Measurements from ENCODE around the gene CARMIL3. TPM values are rescaled to one million over a fixed set of nuclear protein-coding genes. Genes with fewer than 3 reads are reported as not detected.

CARMIL3 gene
- total and polyA plus RNA-seq, 2 of the 8 experiments (the other 6 are each of a cell fraction or from before 2014, with no cell fraction given) = 6.0 to 9.0 TPM

- TF ChIP-seq PHF8 (conservative IDR thresholded peaks at IDR 0.05; ENCODE audit: low read depth, low read length) (no peak), SAP30 (IDR thresholded peaks at IDR 0.05; ENCODE audit: insufficient read depth, insufficient replicate concordance, low read length) (no peak), TEAD4 (IDR thresholded peaks at IDR 0.05; ENCODE audit: low read depth, low read length) (no peak)
These were observed 65.4 kb downstream of the CARMIL3 start (continued) for GRCh38 chr14:24117179-24117578.

Other genes starting within 250 kb of the CARMIL3 start
- 16.2 and 19.2 TPM in 2 replicates for gene DHRS4, start 98.2 kb upstream of the CARMIL3 start, total RNA-seq (2021; fragmentation: NEBNext Ultra II Directional; extraction: Animal tissue kit (Norgen Biotek cat#: 25700))
- 11.7 and 18.3 TPM in 2 replicates for gene DHRS4, start 98.2 kb upstream of the CARMIL3 start, polyA plus RNA-seq (2011; rRNA removed)
- gene DHRS4L2, start 63.1 kb upstream of the CARMIL3 start, total RNA-seq (2021; fragmentation: NEBNext Ultra II Directional; extraction: Animal tissue kit (Norgen Biotek cat#: 25700)) = 15.2 and 15.4 TPM in 2 replicates
- 12.3 and 14.2 TPM in 2 replicates for gene DHRS4L2, start 63.1 kb upstream of the CARMIL3 start, polyA plus RNA-seq (2011; rRNA removed)
- not detected in 2 replicates for gene CPNE6, start 19.6 kb downstream of the CARMIL3 start, total RNA-seq (2021; fragmentation: NEBNext Ultra II Directional; extraction: Animal tissue kit (Norgen Biotek cat#: 25700))
- 0.02 and 0.05 TPM in 2 replicates for gene CPNE6, start 19.6 kb downstream of the CARMIL3 start, polyA plus RNA-seq (2011; rRNA removed)
- 79.3 and 81.9 TPM in 2 replicates for gene PCK2, start 42.3 kb downstream of the CARMIL3 start, total RNA-seq (2021; fragmentation: NEBNext Ultra II Directional; extraction: Animal tissue kit (Norgen Biotek cat#: 25700))
- gene PCK2, start 42.3 kb downstream of the CARMIL3 start, polyA plus RNA-seq (2011; rRNA removed) = 115 and 221 TPM in 2 replicates
- gene DCAF11, start 62.8 kb downstream of the CARMIL3 start, total RNA-seq (2021; fragmentation: NEBNext Ultra II Directional; extraction: Animal tissue kit (Norgen Biotek cat#: 25700)) = 63.6 and 67.2 TPM in 2 replicates
- 60.4 and 74.6 TPM in 2 replicates for gene DCAF11, start 62.8 kb downstream of the CARMIL3 start, polyA plus RNA-seq (2011; rRNA removed)
- gene NRL, start 62.9 kb downstream of the CARMIL3 start, total RNA-seq (2021; fragmentation: NEBNext Ultra II Directional; extraction: Animal tissue kit (Norgen Biotek cat#: 25700)) = 1.1 TPM in 2 replicates
- gene NRL, start 62.9 kb downstream of the CARMIL3 start, polyA plus RNA-seq (2011; rRNA removed) = 2.1 and 2.2 TPM in 2 replicates
- gene FITM1, start 78.7 kb downstream of the CARMIL3 start, total RNA-seq (2021; fragmentation: NEBNext Ultra II Directional; extraction: Animal tissue kit (Norgen Biotek cat#: 25700)) = 0.33 and 0.76 TPM in 2 replicates
- 0.53 and 0.80 TPM in 2 replicates for gene FITM1, start 78.7 kb downstream of the CARMIL3 start, polyA plus RNA-seq (2011; rRNA removed)
- 85.9 and 91.7 TPM in 2 replicates for gene PSME1, start 84.2 kb downstream of the CARMIL3 start, total RNA-seq (2021; fragmentation: NEBNext Ultra II Directional; extraction: Animal tissue kit (Norgen Biotek cat#: 25700))
- 57.4 and 74.9 TPM in 2 replicates for gene PSME1, start 84.2 kb downstream of the CARMIL3 start, polyA plus RNA-seq (2011; rRNA removed)
- 36.9 and 38.4 TPM in 2 replicates for gene EMC9, start 89.6 kb downstream of the CARMIL3 start, total RNA-seq (2021; fragmentation: NEBNext Ultra II Directional; extraction: Animal tissue kit (Norgen Biotek cat#: 25700))
- 47.2 and 60.1 TPM in 2 replicates for gene EMC9, start 89.6 kb downstream of the CARMIL3 start, polyA plus RNA-seq (2011; rRNA removed)
- gene PSME2, start 94.6 kb downstream of the CARMIL3 start, total RNA-seq (2021; fragmentation: NEBNext Ultra II Directional; extraction: Animal tissue kit (Norgen Biotek cat#: 25700)) = 111 and 118 TPM in 2 replicates
- 71.8 and 76.8 TPM in 2 replicates for gene PSME2, start 94.6 kb downstream of the CARMIL3 start, polyA plus RNA-seq (2011; rRNA removed)
- gene RNF31, start 95.5 kb downstream of the CARMIL3 start, total RNA-seq (2021; fragmentation: NEBNext Ultra II Directional; extraction: Animal tissue kit (Norgen Biotek cat#: 25700)) = 57.8 and 72.0 TPM in 2 replicates
- gene RNF31, start 95.5 kb downstream of the CARMIL3 start, polyA plus RNA-seq (2011; rRNA removed) = 17.5 and 40.6 TPM in 2 replicates
- gene IRF9, start 109.3 kb downstream of the CARMIL3 start, total RNA-seq (2021; fragmentation: NEBNext Ultra II Directional; extraction: Animal tissue kit (Norgen Biotek cat#: 25700)) = 11.1 and 11.4 TPM in 2 replicates
- 13.2 and 13.3 TPM in 2 replicates for gene IRF9, start 109.3 kb downstream of the CARMIL3 start, polyA plus RNA-seq (2011; rRNA removed)
- gene REC8, start 120.1 kb downstream of the CARMIL3 start, total RNA-seq (2021; fragmentation: NEBNext Ultra II Directional; extraction: Animal tissue kit (Norgen Biotek cat#: 25700)) = 25.8 and 28.5 TPM in 2 replicates
- 9.8 and 19.1 TPM in 2 replicates for gene REC8, start 120.1 kb downstream of the CARMIL3 start, polyA plus RNA-seq (2011; rRNA removed)
- gene IPO4, start 136.8 kb downstream of the CARMIL3 start, total RNA-seq (2021; fragmentation: NEBNext Ultra II Directional; extraction: Animal tissue kit (Norgen Biotek cat#: 25700)) = 108 and 109 TPM in 2 replicates
- gene IPO4, start 136.8 kb downstream of the CARMIL3 start, polyA plus RNA-seq (2011; rRNA removed) = 55.5 and 80.6 TPM in 2 replicates
- gene TM9SF1, start 143.4 kb downstream of the CARMIL3 start, total RNA-seq (2021; fragmentation: NEBNext Ultra II Directional; extraction: Animal tissue kit (Norgen Biotek cat#: 25700)) = 22.2 and 25.3 TPM in 2 replicates
- 24.6 and 29.2 TPM in 2 replicates for gene TM9SF1, start 143.4 kb downstream of the CARMIL3 start, polyA plus RNA-seq (2011; rRNA removed)
- gene TSSK4, start 153.7 kb downstream of the CARMIL3 start, total RNA-seq (2021; fragmentation: NEBNext Ultra II Directional; extraction: Animal tissue kit (Norgen Biotek cat#: 25700)) = 0.28 TPM in 1 of 2 replicates, not detected in the other
- gene TSSK4, start 153.7 kb downstream of the CARMIL3 start, polyA plus RNA-seq (2011; rRNA removed) = 0.05 TPM in 1 of 2 replicates, not detected in the other
- 32.9 and 36.4 TPM in 2 replicates for gene CHMP4A, start 161.5 kb downstream of the CARMIL3 start, total RNA-seq (2021; fragmentation: NEBNext Ultra II Directional; extraction: Animal tissue kit (Norgen Biotek cat#: 25700))
- gene CHMP4A, start 161.5 kb downstream of the CARMIL3 start, polyA plus RNA-seq (2011; rRNA removed) = 23.4 and 37.6 TPM in 2 replicates
- gene MDP1, start 164.1 kb downstream of the CARMIL3 start, total RNA-seq (2021; fragmentation: NEBNext Ultra II Directional; extraction: Animal tissue kit (Norgen Biotek cat#: 25700)) = 14.3 and 17.7 TPM in 2 replicates
- 25.3 and 32.2 TPM in 2 replicates for gene MDP1, start 164.1 kb downstream of the CARMIL3 start, polyA plus RNA-seq (2011; rRNA removed)
- gene NEDD8, start 180.4 kb downstream of the CARMIL3 start, total RNA-seq (2021; fragmentation: NEBNext Ultra II Directional; extraction: Animal tissue kit (Norgen Biotek cat#: 25700)) = 241 and 253 TPM in 2 replicates
- 196 and 317 TPM in 2 replicates for gene NEDD8, start 180.4 kb downstream of the CARMIL3 start, polyA plus RNA-seq (2011; rRNA removed)
- gene GMPR2, start 180.9 kb downstream of the CARMIL3 start, total RNA-seq (2021; fragmentation: NEBNext Ultra II Directional; extraction: Animal tissue kit (Norgen Biotek cat#: 25700)) = 85.3 and 88.3 TPM in 2 replicates
- 52.9 and 61.6 TPM in 2 replicates for gene GMPR2, start 180.9 kb downstream of the CARMIL3 start, polyA plus RNA-seq (2011; rRNA removed)
- gene TINF2, start 190.6 kb downstream of the CARMIL3 start, total RNA-seq (2021; fragmentation: NEBNext Ultra II Directional; extraction: Animal tissue kit (Norgen Biotek cat#: 25700)) = 31.0 and 36.7 TPM in 2 replicates
- 23.5 and 31.7 TPM in 2 replicates for gene TINF2, start 190.6 kb downstream of the CARMIL3 start, polyA plus RNA-seq (2011; rRNA removed)
- 2.0 and 2.2 TPM in 2 replicates for gene TGM1, start 211.2 kb downstream of the CARMIL3 start, total RNA-seq (2021; fragmentation: NEBNext Ultra II Directional; extraction: Animal tissue kit (Norgen Biotek cat#: 25700))
- gene TGM1, start 211.2 kb downstream of the CARMIL3 start, polyA plus RNA-seq (2011; rRNA removed) = 1.8 and 4.1 TPM in 2 replicates
- 16.0 and 16.9 TPM in 2 replicates for gene RABGGTA, start 219.6 kb downstream of the CARMIL3 start, total RNA-seq (2021; fragmentation: NEBNext Ultra II Directional; extraction: Animal tissue kit (Norgen Biotek cat#: 25700))
- 49.8 and 65.1 TPM in 2 replicates for gene RABGGTA, start 219.6 kb downstream of the CARMIL3 start, polyA plus RNA-seq (2011; rRNA removed)
- gene DHRS1, start 247.8 kb downstream of the CARMIL3 start, total RNA-seq (2021; fragmentation: NEBNext Ultra II Directional; extraction: Animal tissue kit (Norgen Biotek cat#: 25700)) = 8.8 and 13.4 TPM in 2 replicates
- 31.7 and 40.2 TPM in 2 replicates for gene DHRS1, start 247.8 kb downstream of the CARMIL3 start, polyA plus RNA-seq (2011; rRNA removed)
- gene NOP9, start 247.8 kb downstream of the CARMIL3 start, total RNA-seq (2021; fragmentation: NEBNext Ultra II Directional; extraction: Animal tissue kit (Norgen Biotek cat#: 25700)) = 34.8 and 39.3 TPM in 2 replicates
- gene NOP9, start 247.8 kb downstream of the CARMIL3 start, polyA plus RNA-seq (2011; rRNA removed) = 17.8 and 22.4 TPM in 2 replicates

All from H1 (cell line).